Activated CD4-positive, alpha-beta T cell treated with anti-CD3 and anti-CD28 coated beads for 24 hours (primary cell): ENCODE measurements around the gene DHX40.
"Not testable (repeated sequence)": the region's sequence is repeated elsewhere in the genome, so short reads cannot be mapped to it uniquely, and the experiment has no call there.

Source experiments
- DNase-seq, 2 donors: peaks; one replicate each; pipeline ENCODE4 v3.0.0-alpha.2; 2020; ENCODE audit warnings: low read depth in 2 of 2

The DHX40 gene, protein sequence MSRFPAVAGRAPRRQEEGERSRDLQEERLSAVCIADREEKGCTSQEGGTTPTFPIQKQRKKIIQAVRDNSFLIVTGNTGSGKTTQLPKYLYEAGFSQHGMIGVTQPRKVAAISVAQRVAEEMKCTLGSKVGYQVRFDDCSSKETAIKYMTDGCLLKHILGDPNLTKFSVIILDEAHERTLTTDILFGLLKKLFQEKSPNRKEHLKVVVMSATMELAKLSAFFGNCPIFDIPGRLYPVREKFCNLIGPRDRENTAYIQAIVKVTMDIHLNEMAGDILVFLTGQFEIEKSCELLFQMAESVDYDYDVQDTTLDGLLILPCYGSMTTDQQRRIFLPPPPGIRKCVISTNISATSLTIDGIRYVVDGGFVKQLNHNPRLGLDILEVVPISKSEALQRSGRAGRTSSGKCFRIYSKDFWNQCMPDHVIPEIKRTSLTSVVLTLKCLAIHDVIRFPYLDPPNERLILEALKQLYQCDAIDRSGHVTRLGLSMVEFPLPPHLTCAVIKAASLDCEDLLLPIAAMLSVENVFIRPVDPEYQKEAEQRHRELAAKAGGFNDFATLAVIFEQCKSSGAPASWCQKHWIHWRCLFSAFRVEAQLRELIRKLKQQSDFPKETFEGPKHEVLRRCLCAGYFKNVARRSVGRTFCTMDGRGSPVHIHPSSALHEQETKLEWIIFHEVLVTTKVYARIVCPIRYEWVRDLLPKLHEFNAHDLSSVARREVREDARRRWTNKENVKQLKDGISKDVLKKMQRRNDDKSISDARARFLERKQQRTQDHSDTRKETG

DNA sequence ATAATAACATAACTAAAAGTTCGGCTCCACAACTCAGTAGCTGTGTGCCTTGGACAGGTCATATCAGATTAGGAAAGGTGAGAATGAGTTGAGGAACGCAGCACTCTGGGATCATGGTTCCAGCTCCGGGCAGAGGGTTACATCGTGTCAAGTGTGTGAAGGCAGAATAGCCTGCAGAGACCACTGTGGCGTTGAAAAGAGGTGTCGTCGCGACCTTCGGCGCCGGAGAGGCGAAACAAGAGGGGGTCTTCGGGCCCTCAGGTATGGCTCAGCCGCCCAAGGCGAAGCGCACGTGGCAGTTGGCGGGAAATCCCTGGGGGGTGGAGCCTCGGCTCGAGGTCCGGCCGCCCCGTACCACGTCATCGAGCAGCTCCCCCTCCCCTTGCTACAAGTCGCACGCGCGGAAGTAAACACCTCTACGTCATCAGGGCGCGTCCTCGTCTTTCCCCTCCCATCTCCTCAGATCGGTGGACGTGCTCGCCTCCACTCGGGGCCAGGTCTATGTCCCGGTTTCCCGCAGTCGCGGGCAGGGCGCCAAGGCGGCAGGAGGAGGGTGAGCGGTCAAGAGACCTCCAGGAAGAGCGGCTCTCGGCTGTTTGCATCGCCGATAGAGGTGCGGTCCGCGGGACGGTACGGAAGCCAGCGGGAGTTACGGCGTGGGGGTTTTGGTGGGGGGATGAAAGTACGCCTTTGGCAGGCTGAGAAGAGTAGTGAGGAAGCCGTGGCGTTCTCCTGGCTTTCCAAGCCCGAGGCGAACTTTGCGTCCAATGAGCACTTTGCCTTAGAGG lies at the start of gene DHX40:
Gene DHX40 (plus strand): TSS at position 440 of the 788 bp plus-strand sequence. CDS start 62 bp downstream, at position 502.
- peak; percentile 94 for DNase-seq

DNA sequence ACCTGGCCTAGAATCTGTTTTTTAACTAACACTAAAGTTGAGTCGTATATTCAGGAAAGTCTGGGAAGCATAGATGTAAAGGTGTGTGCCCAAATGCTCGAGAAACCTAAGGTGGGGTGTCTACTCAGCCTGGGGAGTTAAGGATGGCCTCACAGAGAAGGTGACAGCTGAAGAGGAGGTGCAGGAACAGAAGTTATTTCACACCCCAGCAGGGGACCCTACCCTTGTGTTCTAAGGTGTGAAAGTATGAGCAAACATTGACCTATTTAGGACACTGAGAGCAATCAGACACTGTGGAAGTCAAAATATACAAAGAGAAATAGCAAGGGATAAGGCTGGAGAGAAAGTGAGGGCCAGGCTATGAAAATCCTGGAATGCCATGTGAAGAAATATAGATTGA lies 49.0 kb upstream of the DHX40 start:
- no peak for DNase-seq

DNA sequence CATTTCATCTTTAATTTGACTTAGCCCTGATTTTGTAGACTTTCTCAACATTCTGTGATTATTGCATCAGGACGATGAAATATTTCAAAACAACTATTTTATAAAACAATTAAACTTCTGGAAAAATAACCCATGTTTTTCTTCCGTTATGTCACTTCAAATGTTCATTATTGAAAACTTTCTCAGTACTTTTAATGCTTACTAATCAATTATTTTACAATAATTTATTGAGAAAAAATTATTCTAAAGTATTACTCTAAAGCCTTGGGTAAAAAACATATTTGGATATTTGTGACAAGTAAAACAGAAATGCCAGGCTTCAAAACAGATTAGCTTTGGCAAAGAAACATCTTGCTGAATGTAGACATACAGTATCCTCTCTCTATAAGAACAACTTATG lies 46.3 kb upstream of the DHX40 start:
- no peak for DNase-seq

DNA sequence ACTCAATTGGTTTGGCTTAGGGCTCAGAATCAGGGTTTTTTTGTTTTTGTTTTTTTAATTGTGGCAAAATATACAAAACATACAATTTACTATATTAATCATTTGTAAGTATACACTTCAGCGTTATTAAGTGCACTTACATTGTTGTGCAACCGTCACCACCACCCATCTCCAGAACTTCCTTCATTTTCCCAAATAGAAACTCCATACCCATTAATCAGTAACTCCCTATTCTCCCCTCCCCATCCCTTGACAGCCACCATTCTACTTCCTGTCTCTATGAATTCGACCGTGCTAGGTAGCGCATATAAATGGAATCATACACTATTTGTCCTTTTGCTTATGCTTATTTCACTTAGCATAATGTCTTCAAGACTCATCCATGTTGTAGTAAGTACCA lies 45.2 kb upstream of the DHX40 start:
- no peak for DNase-seq

DNA sequence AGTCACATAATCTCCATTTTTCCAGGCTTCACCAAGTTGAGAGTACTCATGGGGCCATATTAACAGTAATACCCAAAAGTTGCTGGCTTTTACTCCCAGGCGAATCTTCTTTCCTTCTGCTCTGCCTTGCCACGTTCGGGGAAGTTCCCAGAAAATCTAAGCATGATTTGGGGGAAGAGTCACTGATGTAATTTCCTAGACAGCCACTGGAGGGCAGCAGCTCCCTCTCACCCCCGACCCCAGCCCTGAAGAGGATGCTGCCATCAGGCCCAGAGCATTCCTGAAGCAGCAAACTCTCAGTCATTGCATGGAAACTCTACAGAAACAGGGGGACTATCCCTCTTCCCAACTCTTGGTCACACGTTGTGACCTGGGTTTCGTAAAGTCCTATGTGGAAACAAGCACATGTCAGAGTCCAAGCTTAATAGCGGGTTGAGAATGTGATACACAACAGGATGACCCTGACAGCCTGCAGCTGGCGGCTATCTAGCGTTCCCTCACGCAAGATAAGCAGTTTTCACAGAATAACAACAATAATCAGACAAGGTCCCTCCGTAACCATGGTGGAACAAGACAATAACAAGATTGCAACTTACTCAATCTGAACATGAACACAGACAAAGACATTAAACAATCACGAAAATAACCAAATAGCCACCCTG lies 43.8 kb upstream of the DHX40 start:
- peak; percentile 50 to 56 for DNase-seq

DNA sequence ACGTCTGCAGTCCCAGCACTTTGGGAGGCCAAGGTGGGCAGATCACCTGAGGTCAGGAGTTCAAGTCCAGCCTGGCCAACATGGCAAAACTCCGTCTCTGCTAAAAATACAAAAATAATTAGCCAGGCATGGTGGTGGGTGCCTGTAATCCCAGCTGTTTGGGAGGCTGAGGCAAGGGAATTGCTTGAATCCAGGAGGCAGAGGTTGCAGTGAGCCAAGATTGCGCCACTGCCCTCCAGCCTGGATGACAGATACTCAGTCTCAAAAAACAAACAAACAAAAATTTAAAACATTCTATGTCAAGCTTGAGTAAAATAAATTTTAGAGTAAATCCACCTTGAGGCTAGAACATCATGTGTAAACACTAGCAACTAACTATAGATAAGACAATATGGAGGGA lies 40.5 kb upstream of the DHX40 start:
- not testable (repeated sequence) for DNase-seq

DNA sequence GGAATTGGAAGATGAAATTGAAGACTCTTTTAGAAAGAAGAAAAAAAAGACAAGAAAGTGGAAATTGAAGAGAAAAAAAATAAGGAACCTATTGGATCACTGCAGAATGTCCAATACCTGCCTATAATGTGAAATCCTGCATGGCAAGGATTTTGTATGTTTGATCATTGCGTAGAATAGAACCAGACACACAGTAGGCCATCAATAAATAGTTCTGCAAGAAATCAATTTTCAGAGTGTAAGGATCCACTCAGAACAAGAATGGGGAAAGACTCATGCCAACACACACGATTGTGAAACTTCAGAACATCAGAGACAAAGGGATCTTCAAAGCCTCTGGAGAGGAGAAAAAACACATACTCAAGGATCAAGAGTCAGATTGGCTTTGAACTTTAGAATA lies 39.7 kb upstream of the DHX40 start:
- no peak for DNase-seq

DNA sequence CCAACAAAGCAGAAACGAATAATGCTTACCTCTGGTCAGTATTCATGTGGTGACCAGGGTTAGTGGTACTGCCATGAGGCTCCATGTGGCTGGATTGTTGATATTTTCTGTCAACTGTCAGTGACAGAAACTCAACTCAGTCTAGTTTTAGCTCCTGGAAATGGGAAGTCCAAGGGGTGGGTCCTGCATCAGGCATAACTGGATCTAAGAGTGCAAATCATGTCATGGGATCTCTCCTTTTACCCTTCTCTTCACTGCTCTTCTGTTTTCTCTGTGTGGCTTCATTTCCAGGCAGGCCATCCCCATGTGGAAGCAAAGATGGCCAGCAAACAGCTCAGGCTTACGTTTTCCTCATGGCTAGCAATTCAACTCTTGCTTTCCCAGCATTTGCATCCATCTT lies 39.0 kb upstream of the DHX40 start:
- DNase-seq = no peak

DNA sequence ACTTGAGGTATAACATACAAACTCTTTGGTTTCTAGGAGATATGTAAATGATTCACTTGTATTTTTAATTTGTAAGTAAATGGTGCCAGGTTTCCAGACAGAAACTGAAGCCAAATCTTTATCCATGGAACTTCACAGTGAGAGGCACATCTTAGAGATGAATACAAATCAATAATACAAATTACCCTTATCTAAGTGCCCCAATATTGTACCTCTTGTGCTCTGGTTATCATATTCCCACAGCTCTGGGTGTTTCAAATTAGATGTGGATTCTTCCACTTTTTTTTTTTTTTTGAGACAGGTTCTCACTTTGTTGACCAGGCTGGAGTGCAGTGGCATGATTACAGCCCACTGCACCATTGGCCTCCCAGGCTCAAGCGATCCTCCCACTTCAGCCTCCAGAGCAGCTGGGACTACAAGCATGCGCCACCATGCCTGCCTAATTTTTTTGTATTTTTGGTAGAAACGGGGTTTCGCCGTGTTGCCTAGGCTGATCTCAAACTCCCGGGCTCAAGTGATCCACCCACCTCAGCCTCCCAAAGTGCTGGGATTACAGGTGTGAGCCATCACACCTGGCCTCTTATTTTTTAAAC lies 38.0 kb upstream of the DHX40 start:
- no peak for DNase-seq

DNA sequence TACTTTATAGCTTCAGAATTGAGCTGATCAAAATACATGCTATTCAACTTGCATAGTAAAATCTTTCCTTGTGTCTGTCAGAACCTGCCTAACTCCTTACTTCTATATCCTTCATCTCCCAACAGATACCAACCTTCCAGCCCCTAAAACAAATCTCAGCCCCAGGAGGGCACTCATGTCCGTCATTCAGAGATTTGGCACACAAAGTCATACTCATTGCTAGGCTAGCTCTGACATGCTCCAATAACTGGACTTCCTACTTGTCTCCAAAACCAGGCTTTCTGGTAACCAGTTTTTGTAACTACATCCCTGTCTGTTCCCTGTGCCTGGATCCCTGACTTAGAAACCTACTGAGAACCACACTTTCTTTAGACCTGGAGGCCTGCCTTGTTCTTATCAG lies 37.5 kb upstream of the DHX40 start:
- no peak for DNase-seq

DNA sequence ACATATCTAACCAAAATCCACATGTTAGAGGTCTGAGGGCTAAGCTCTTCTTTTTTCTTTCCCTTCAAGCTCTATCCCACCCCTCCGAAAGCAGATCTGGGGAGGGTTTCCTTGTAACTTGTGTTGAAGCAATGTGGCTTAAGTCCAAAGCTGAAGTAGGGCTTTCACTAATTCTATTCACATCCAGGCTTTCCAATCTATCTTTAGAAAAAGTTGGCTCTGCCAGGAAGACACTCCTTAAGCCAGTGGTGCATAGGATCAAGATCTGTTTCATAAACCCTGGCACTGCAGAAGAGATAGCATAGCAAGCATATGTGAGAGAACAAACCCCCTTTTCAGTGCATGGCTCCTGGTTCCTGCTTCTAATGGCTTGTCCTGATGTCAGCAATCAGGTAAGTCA lies 34.9 kb upstream of the DHX40 start:
- DNase-seq = no peak

DNA sequence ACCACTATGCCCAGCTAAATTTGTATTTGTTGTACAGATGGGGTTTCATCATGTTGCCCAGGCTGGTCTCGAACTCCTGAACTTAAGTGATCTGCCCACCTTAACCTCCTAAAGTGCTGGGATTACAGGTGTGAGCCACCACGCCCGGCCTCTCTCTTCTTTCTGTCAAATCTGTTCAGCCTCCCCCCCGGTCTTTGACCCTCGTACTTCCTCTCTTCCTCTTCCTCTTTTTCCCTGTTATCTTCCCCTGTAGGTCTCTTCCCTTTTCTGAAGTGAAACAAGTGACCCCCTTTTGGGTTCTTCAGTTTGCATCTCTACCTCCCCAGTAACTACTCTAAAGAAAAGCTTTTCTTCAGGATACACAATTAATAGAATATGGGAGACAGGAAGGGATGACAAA lies 31.7 kb upstream of the DHX40 start:
- DNase-seq = no peak

DNA sequence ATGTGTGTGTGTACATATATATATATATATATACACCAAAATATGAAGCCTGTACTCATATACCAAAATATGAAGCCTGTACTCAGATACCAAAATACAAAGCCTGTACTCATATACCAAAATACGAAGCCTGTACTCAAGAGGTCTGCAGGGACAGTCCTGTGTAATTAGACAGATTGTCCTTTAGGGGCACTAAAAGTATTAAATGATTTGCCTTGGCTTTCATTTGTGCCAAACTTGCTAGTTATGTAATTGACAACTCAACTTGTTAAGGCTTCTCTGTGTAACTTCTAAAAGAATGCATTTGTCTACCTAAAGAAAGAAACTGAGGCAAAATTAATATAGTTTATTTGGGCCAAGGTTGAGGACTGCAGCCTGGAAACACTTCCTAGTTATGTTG lies 30.8 kb upstream of the DHX40 start:
- DNase-seq = no peak

DNA sequence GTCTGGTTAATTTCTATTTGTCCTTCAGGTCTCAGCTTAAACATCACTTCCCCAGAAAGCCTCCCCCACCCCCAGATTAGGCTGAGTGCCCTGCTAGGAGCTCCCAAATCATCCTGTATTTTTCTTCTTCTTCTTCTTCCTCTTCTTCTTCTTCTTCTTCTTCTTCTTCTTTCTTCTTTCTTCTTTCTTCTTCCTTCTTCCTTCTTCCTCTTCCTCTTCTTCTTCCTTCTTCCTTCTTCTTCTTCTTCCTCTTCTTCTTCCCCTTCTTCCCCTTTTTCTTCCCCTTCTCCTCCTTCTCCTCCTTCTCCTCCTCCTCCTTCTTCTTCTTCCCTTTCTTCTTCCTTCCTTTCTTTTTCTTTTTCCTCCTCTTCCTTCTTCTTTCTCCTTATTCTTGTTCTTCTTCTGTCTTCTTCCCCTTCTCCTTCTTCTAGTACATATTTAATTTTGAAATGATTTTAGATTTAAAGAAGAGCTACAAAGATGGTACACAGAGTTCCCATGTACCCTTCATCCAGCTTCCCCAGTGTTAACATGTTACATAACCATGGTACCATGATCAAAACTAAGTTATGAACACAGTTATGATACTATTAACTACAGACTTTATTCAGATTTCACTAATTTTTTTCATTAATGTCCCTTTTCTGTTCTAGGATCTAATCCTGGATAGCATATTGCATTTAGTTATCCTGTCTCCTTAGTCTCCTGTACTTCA lies 27.1 kb upstream of the DHX40 start:
- DNase-seq = no peak

DNA sequence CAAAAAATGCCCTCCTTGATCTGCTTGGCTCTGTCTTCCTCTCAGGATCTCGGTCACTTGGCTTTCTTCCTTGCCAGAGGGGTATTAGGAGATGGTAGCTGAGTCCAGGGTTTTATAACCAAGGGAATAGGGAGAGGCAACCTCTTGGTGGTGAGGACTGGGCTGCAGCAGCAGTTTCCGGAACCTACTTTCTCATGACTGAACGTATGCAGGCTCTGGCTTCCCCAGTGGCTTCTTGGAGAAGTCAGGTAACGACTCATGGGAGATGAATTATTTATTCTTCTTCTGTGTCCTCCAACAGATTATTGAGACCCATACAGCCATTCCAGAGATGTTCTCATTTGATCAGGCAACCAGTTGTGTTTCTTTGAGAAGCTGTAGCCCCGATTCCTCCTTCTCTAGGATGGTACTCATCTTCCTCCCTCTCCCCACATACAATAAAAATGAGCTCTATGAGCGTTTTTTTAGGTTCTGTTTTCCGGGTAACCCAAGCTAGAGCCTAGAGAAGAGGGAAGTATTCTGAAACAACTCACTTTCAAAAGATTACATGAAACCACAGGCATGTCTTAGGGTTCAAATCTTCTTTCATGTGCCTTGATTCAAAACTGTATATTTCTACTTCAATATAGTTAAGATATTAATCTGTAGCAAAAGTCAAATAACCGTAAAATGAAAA lies 22.3 kb upstream of the DHX40 start:
- no peak for DNase-seq

DNA sequence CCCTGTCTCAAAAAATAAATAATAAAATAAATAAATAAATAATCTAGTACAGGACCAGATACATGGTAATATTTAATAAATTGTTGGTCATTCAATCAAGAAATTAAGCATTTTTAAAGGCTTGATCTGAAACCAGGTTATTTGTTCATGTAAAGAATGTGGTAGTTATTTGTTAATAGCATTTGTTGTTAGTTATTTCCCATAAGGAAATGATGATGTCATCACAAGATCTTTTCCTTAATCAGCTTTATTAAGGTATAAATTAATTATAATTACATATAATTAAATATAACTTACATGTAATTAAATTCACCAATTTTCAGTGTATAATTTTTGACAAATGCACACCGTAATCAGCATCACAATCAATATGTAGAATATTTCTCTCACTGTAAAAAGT lies 19.5 kb upstream of the DHX40 start:
- no peak for DNase-seq

DNA sequence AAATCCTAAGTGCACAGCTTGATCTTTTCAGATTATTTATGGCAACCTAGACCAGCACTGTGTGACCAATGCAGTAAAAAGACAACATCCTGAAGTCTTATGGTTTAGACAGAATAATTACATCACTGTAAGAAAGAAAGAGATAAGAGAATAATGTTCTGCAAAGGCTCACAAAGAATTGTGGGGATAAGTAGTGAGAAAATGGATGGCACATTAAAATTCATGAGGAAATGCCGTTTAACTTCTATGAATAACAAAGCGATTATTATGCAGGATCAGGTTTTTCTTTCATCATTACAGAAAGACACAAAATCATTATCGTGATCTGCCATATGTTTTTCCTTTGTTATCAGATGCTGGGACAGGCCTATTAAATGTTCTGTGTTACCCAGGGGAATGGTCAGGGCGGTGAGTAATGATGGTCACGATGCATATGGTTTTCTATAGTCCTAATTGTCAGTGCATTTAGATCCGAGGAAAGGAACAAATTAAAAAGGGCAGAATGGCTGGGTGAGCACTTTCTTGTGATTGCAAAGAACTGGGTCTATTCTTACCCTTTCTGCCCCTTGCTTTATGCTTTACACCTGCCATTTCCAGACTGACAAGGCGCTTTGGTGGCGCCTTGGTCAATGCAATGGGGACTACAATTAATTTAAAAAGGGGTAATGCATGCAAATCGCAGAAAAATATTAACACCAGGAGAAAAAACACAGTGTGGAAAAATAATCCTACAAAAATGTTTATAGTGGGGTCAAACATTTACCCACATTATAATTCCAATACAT lies 18.1 kb upstream of the DHX40 start:
- DNase-seq = no peak

DNA sequence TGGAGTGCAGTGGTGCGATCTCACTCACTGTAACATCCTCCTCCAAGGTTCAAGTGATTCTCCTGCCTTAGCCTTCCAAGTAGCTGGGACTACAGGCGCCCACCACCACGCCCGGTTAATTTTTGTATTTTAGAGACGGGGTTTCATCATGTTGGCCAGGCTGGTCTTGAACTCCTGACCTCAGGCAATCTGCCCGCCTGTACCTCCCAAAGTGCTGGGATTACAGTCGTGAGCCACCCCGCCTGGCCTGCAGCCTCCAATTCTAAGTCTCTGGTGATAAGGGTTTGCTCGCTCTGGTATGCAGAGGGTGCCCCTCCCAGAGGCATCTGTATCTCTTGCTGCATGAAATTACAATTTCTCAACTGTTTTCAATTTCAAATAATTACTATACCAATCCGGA lies 16.4 kb upstream of the DHX40 start:
- not testable (repeated sequence) for DNase-seq

DNA sequence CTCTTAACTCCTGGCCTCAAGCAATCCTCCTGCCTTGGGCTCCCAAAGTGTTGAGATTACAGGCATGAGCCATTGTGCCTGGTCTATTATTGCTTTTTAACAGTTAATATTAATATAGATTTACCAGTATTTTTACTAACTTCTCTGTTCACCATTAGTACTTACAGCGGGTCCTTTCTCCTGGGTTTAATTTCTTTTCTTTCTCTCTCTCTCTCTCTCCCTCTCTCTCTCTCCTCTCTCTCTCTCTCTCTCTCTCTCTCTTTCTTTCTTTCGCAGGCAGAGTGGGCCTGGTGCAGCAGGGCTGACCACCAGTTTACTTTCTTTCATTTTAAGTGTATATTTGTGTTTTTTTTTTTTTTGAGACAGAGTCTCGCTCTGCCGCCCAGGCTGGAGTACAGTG lies 14.7 kb upstream of the DHX40 start:
- DNase-seq = no peak
